Endodermal cell (in vitro differentiated cells): ENCODE measurements around the gene LRRC1. TPM values are rescaled to one million over a fixed set of nuclear protein-coding genes. Genes with fewer than 3 reads are reported as not detected.

Experiments
- DNase-seq: peaks from one replicate; pipeline ENCODE4 v3.0.0-alpha.2; 2017
- H3K27ac ChIP-seq: 2 replicates; pipeline ENCODE4 v1.5.1; 2013; ENCODE audit warnings: mild to moderate bottlenecking, low read depth, low read length, moderate library complexity
- H3K27me3 ChIP-seq: 2 replicates; pipeline ENCODE4 v1.6.1; 2013; ENCODE audit warnings: mild to moderate bottlenecking, low read length, moderate library complexity; ENCODE audit not compliant: insufficient read depth, control insufficient read depth, poor library complexity, severe bottlenecking
- H3K36me3 ChIP-seq: 2 replicates; pipeline ENCODE4 v1.7.0; 2013; ENCODE audit warnings: mild to moderate bottlenecking, low read length, moderate library complexity; ENCODE audit not compliant: control insufficient read depth, insufficient read depth
- H3K4me1 ChIP-seq: one replicate; pipeline ENCODE4 v1.7.0; 2013; ENCODE audit warnings: low read length; ENCODE audit not compliant: control insufficient read depth, insufficient read depth
- H3K4me3 ChIP-seq: 2 replicates; pipeline ENCODE4 v1.5.1; 2013; ENCODE audit warnings: mild to moderate bottlenecking, low read length, moderate library complexity
- H3K9ac ChIP-seq: 2 replicates; pipeline ENCODE4 v1.6.1; 2013; ENCODE audit warnings: mild to moderate bottlenecking, low read length, moderate library complexity; ENCODE audit not compliant: poor library complexity, severe bottlenecking; ENCODE audit errors: extremely low read depth
- H3K9me3 ChIP-seq: 2 replicates; pipeline ENCODE4 v1.6.1; 2013; ENCODE audit warnings: mild to moderate bottlenecking, low read length, moderate library complexity; ENCODE audit not compliant: control insufficient read depth
- H3K27ac Mint-ChIP-seq: 2 replicates; pipeline ENCODE4 v1.8.0; 2020; ENCODE audit warnings: mixed read lengths
- H3K27me3 Mint-ChIP-seq: 2 replicates; pipeline ENCODE4 v1.8.0; 2021; ENCODE audit warnings: mild to moderate bottlenecking, mixed read lengths; ENCODE audit not compliant: insufficient read depth
- H3K36me3 Mint-ChIP-seq: 2 replicates; pipeline ENCODE4 v1.8.0; 2020; ENCODE audit warnings: low read depth, mixed read lengths
- H3K4me1 Mint-ChIP-seq: 2 replicates; pipeline ENCODE4 v1.8.0; 2020; ENCODE audit warnings: mixed read lengths
- H3K4me3 Mint-ChIP-seq: 2 replicates; pipeline ENCODE4 v1.8.0; 2020; ENCODE audit warnings: mild to moderate bottlenecking, moderate library complexity, mixed read lengths
- H3K9me3 Mint-ChIP-seq: 2 replicates; pipeline ENCODE4 v1.8.0; 2020; ENCODE audit warnings: mild to moderate bottlenecking, mixed read lengths
- CTCF ChIP-seq: fragments of 200-600 bp; sonication (generic); conservative IDR thresholded peaks from 2 replicates; pipeline ENCODE4 v1.5.0; 2021; ENCODE audit warnings: antibody characterized with exemption, mild to moderate bottlenecking
- WGBS, 2 experiments: methylation state at CpG; one replicate each; pipeline versions ENCODE4 v1.1.5 to v1.1.7; 2013; ENCODE audit warnings: missing lambda C conversion rate in 2 of 2, mixed read lengths in 1 of 2; ENCODE audit not compliant: insufficient coverage in 1 of 2, insufficient read length in 1 of 2; 5-methylcytosine and 5-hydroxymethylcytosine counted together
- total RNA-seq, 2 donors: library from RNA; stranded (reverse); fragmentation: NEBNext Ultra II Directional in 1 of 2; extraction: Animal tissue kit (Norgen Biotek cat#: 25700) in 1 of 2; gene quantifications; 2 replicates in 1 of 2; 3 replicates in 1 of 2; pipeline ENCODE4 v1.2.1, GENCODE V29; 2021

The LRRC1 gene
- total RNA-seq, 2 donors from 2014 or later, result 14.1 to 15.3 TPM

DNA sequence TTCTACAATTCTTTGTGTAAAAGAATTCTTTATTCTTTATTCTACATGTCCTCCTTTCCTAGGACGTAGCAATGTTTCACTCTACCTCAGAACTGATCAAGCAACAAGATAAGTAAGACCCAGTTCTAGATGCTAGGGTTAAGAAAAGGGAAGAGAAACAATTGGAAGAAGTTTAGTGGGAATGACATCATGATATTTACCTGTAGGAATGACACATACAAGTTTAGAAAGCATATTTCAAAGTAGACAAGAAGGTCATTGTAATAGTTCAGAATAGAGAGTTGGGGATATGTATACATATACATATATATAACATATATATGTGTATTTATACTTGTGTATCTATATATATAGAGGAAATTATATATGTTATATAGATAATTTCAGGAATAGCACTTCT, 43.4 kb upstream of the LRRC1 start:
- no peak overlapping the region for H3K27ac Mint-ChIP-seq
- H3K36me3 Mint-ChIP-seq, result no peaks in the 10 kb centered on the region
- Histone ChIP-seq H3K27me3 (no peaks in the 10 kb centered on the region), H3K9ac (no peak overlapping the region), H3K4me3 (no peak overlapping the region), H3K9me3 (no peaks in the 10 kb centered on the region), H3K36me3 (no peaks in the 10 kb centered on the region), H3K4me1 (peaks cover 6% of the 10 kb centered on the region), H3K27ac (no peak overlapping the region)
- no peaks in the 10 kb centered on the region for H3K9me3 Mint-ChIP-seq
- H3K27me3 Mint-ChIP-seq, result no peaks in the 10 kb centered on the region
- DNase-seq, result no peak
- WGBS, 2 experiments, result 0% methylated on average over 1 of the region's 1 CpG; no CpG with 5 or more reads in 1 of the 2 experiments
- TF ChIP-seq CTCF, result no peak
- H3K4me3 Mint-ChIP-seq, result no peak overlapping the region
- H3K4me1 Mint-ChIP-seq, result peaks cover 9% of the 10 kb centered on the region

DNA sequence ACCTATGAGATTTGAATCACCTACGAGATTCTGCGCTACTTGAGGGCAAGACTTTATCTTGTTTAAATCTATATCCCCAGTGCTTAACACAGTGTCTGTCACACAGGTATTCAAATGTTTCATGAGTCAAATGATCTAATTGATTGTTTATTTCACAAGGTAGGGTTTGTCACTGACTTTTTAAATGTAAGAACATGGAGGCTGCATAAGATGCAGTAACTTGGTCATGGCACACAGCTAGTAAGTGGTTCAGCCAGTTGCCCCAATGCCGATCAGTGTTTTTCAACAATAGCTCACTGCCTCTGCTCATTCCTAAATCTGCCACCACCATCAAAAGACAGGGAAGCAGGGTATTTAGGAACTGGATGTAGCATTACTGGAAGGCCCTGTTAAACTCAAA, 42.4 kb upstream of the LRRC1 start:
- Histone ChIP-seq H3K27ac (no peak overlapping the region), H3K9ac (no peak overlapping the region), H3K4me1 (no peaks in the 10 kb centered on the region), H3K9me3 (no peaks in the 10 kb centered on the region), H3K4me3 (no peak overlapping the region), H3K27me3 (no peaks in the 10 kb centered on the region), H3K36me3 (no peaks in the 10 kb centered on the region)
- TF ChIP-seq CTCF, result no peak
- Mint-ChIP-seq H3K27ac (no peak overlapping the region), H3K4me3 (no peak overlapping the region), H3K36me3 (no peaks in the 10 kb centered on the region), H3K27me3 (no peaks in the 10 kb centered on the region), H3K9me3 (no peaks in the 10 kb centered on the region), H3K4me1 (peaks cover 2% of the 10 kb centered on the region)
- no peak for DNase-seq
- 97 to 100% methylated on average over 3 of the region's 3 CpGs for WGBS, 2 experiments

GRCh38 chr6:53752856-53753255, 41.9 kb upstream of the LRRC1 start:
- H3K27me3 Mint-ChIP-seq, result no peaks in the 10 kb centered on the region
- Histone ChIP-seq H3K27me3 (no peaks in the 10 kb centered on the region), H3K36me3 (no peaks in the 10 kb centered on the region), H3K4me1 (no peaks in the 10 kb centered on the region), H3K4me3 (no peak overlapping the region), H3K9me3 (no peaks in the 10 kb centered on the region), H3K27ac (no peak overlapping the region), H3K9ac (no peak overlapping the region)
- H3K9me3 Mint-ChIP-seq, result no peaks in the 10 kb centered on the region
- WGBS, 2 experiments, result 93 to 100% methylated on average over 1 to 4 of the region's 4 CpGs
- no peak for TF ChIP-seq CTCF
- no peak overlapping the region for H3K4me3 Mint-ChIP-seq
- DNase-seq, result no peak
- H3K36me3 Mint-ChIP-seq, result no peaks in the 10 kb centered on the region
- peaks cover 2% of the 10 kb centered on the region for H3K4me1 Mint-ChIP-seq
- no peak overlapping the region for H3K27ac Mint-ChIP-seq
